Measurements from ENCODE around the gene NANOS1. TPM values are rescaled to one million over a fixed set of nuclear protein-coding genes. Genes with fewer than 3 reads are reported as not detected.

Gene NANOS1
- total and polyA plus RNA-seq, 2 experiments from 2014 or later = 3.8 to 6.2 TPM

GRCh38 chr10:119049361-119049760, 19.8 kb downstream of the NANOS1 start:
- peaks cover 44% of the 10 kb centered on the region for H4K20me1 ChIP-seq (ENCODE audit: insufficient read depth, poor library complexity, severe bottlenecking)
- no peaks in the 10 kb centered on the region for H3K27me3 ChIP-seq
- no peak overlapping the region for H2AFZ ChIP-seq
- H3K4me1 ChIP-seq (ENCODE audit: insufficient read depth) = no peaks in the 10 kb centered on the region
- H3K36me3 ChIP-seq (replicated peaks; ENCODE audit: insufficient read depth, low read depth) = peaks cover 13% of the 10 kb centered on the region
- no peak overlapping the region for H3K4me2 ChIP-seq
- H3K27ac ChIP-seq = no peak overlapping the region
- TF ChIP-seq CTCF (IDR thresholded peaks at IDR 0.05; ENCODE audit: poor library complexity) (no peak), EZH2 (IDR thresholded peaks at IDR 0.05; ENCODE audit: borderline replicate concordance) (no peak), EZH2phosphoT487 (IDR thresholded peaks at IDR 0.05; ENCODE audit: low read depth, severe bottlenecking, unreplicated experiment) (no peak)
- no peak overlapping the region for H3K4me3 ChIP-seq
- WGBS (ENCODE audit: low lambda C conversion rate, missing lambda C conversion rate) = 97% methylated on average over 5 of the region's 5 CpGs
- H3K79me2 ChIP-seq = peaks cover 89% of the 10 kb centered on the region
- no peaks in the 10 kb centered on the region for H3K9me2 ChIP-seq (replicated peaks; ENCODE audit: insufficient read depth)
- DNase-seq (ENCODE audit: low spot score) = no peak
- H3K9me3 ChIP-seq (ENCODE audit: low read depth) = no peaks in the 10 kb centered on the region

GRCh38 chr10:119049777-119050176, 20.3 kb downstream of the NANOS1 start:
- Histone ChIP-seq H2AFZ (no peak overlapping the region), H3K4me2 (no peak overlapping the region), H3K36me3 (replicated peaks; ENCODE audit: insufficient read depth, low read depth) (peaks cover 13% of the 10 kb centered on the region), H3K27ac (no peak overlapping the region), H3K9me2 (replicated peaks; ENCODE audit: insufficient read depth) (no peaks in the 10 kb centered on the region), H3K4me1 (ENCODE audit: insufficient read depth) (no peaks in the 10 kb centered on the region), H4K20me1 (ENCODE audit: insufficient read depth, poor library complexity, severe bottlenecking) (peaks cover 44% of the 10 kb centered on the region), H3K27me3 (no peaks in the 10 kb centered on the region), H3K4me3 (no peak overlapping the region), H3K79me2 (peaks cover 92% of the 10 kb centered on the region), H3K9me3 (ENCODE audit: low read depth) (no peaks in the 10 kb centered on the region)
- 98% methylated on average over 14 of the region's 14 CpGs for WGBS (ENCODE audit: low lambda C conversion rate, missing lambda C conversion rate)
- no peak for DNase-seq (ENCODE audit: low spot score)
- TF ChIP-seq EZH2phosphoT487 (IDR thresholded peaks at IDR 0.05; ENCODE audit: low read depth, severe bottlenecking, unreplicated experiment) (no peak), CTCF (IDR thresholded peaks at IDR 0.05; ENCODE audit: poor library complexity) (no peak), EZH2 (IDR thresholded peaks at IDR 0.05; ENCODE audit: borderline replicate concordance) (no peak)

- TF ChIP-seq EZH2phosphoT487 (IDR thresholded peaks at IDR 0.05; ENCODE audit: low read depth, severe bottlenecking, unreplicated experiment) = no peak
- no peak for TF ChIP-seq EZH2 (IDR thresholded peaks at IDR 0.05; ENCODE audit: borderline replicate concordance)
- no peak for TF ChIP-seq CTCF (IDR thresholded peaks at IDR 0.05; ENCODE audit: poor library complexity)
- H3K4me2 ChIP-seq = no peak overlapping the region
- H2AFZ ChIP-seq = no peak overlapping the region
- no peaks in the 10 kb centered on the region for H3K9me2 ChIP-seq (replicated peaks; ENCODE audit: insufficient read depth)
- H3K9me3 ChIP-seq (ENCODE audit: low read depth) = no peaks in the 10 kb centered on the region
- no peak overlapping the region for H3K27ac ChIP-seq
- H3K4me3 ChIP-seq = no peak overlapping the region
- peaks cover 88% of the 10 kb centered on the region for H3K79me2 ChIP-seq
- DNase-seq (ENCODE audit: low spot score) = no peak
- H4K20me1 ChIP-seq (ENCODE audit: insufficient read depth, poor library complexity, severe bottlenecking) = peaks cover 35% of the 10 kb centered on the region
- 93% methylated on average over 3 of the region's 3 CpGs for WGBS (ENCODE audit: low lambda C conversion rate, missing lambda C conversion rate)
- no peaks in the 10 kb centered on the region for H3K27me3 ChIP-seq
- no peaks in the 10 kb centered on the region for H3K4me1 ChIP-seq (ENCODE audit: insufficient read depth)
- peaks cover 16% of the 10 kb centered on the region for H3K36me3 ChIP-seq (replicated peaks; ENCODE audit: insufficient read depth, low read depth)
These were observed 22.3 kb downstream of the NANOS1 start for GRCh38 chr10:119051775-119052174.

- H3K9me2 ChIP-seq (replicated peaks; ENCODE audit: insufficient read depth) = no peaks in the 10 kb centered on the region
- peaks cover 85% of the 10 kb centered on the region for H3K79me2 ChIP-seq
- H4K20me1 ChIP-seq (ENCODE audit: insufficient read depth, poor library complexity, severe bottlenecking) = peaks cover 16% of the 10 kb centered on the region
- no peaks in the 10 kb centered on the region for H3K9me3 ChIP-seq (ENCODE audit: low read depth)
- DNase-seq (ENCODE audit: low spot score) = no peak
- H3K36me3 ChIP-seq (replicated peaks; ENCODE audit: insufficient read depth, low read depth) = peaks cover 17% of the 10 kb centered on the region
- no peak overlapping the region for H2AFZ ChIP-seq
- no peak overlapping the region for H3K4me3 ChIP-seq
- H3K27me3 ChIP-seq = no peaks in the 10 kb centered on the region
- TF ChIP-seq EZH2phosphoT487 (IDR thresholded peaks at IDR 0.05; ENCODE audit: low read depth, severe bottlenecking, unreplicated experiment) (no peak), CTCF (IDR thresholded peaks at IDR 0.05; ENCODE audit: poor library complexity) (no peak), EZH2 (IDR thresholded peaks at IDR 0.05; ENCODE audit: borderline replicate concordance) (no peak)
- 73% methylated on average over 1 of the region's 1 CpG for WGBS (ENCODE audit: low lambda C conversion rate, missing lambda C conversion rate)
- no peak overlapping the region for H3K27ac ChIP-seq
- H3K4me1 ChIP-seq (ENCODE audit: insufficient read depth) = no peaks in the 10 kb centered on the region
- H3K4me2 ChIP-seq = no peak overlapping the region
These were observed 26.0 kb downstream of the NANOS1 start for GRCh38 chr10:119055472-119055871.
